HL-60/S4 treated with retinoic acid at 250 ng/mL for 4 days and 3 days (cell line): ENCODE measurements around the gene IL11RA.
"Not testable (repeated sequence)": the region's sequence is repeated elsewhere in the genome, so short reads cannot be mapped to it uniquely, and the experiment has no call there.

ENCODE experiments used
- in situ Hi-C: fragments of 300-500 bp; cut with MboI; formaldehyde crosslinking; loops from 2 replicates; pipeline ENCODE4 v1.7.0; 2022; ENCODE audit warnings: low sequenced_read_pairs

The IL11RA gene

DNA sequence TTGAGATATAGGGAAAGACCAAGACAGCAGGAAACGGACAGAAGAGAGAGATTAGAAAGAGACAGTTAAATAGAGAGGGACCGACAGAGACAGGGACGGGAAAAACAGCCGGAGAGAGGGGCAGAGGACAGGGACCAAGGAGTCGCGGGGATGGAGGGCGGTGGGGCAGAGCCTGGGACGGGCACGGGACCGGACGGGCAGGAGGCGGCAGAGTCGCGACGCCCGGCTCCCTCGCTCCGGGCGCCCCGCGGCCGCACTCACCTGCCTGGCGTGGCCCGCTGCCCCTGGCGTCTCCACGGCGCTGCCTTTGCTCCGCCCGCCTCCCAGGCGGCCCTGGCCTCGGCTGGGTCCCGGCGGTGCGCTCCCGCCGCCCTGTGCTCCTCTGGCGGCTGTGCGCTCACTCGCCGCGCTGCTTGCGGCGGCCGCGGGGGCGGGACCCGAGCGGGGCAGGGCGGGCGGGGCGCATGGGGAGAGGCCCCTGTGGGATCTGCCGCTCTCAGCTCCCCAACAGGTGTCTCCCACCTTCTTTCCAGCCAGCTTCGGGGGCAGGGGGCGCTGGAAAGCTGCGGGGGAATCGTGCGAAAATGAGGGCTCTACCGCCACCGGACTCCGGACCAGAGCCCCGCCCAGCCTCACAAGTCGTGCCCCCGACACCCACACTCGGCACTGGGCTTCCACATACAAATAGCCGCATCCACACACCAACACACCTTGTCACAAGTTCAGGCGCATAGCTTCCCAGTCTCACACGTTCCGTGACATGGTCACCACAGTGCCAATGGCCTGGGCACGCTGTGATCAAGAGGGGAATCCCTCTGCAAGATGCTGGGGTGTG, 23.1 kb upstream of the IL11RA start, which contains the start of gene ARID3C:
ARID3C (minus strand) TSS at position 411 of the 835 bp plus-strand sequence. CDS start 1,052 bp downstream, outside the sequence.
- in situ Hi-C loops, result no loop called here

DNA sequence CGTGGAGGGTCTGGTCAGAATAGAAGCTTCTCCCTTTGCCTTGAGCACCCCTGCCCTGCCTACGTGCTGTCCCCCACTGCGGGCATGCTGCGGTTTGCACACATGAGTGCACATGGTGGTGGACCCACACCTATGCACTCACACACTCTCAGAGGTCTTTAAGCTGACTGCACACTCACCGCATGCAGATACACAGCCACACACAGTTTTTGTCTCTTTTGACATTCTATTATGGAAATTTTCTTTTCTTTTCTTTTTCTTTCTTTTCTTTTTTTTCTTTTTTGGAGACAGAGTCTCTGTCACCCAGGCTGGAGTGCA, 22.5 kb upstream of the IL11RA start:
- in situ Hi-C loops, result no loop called here

DNA sequence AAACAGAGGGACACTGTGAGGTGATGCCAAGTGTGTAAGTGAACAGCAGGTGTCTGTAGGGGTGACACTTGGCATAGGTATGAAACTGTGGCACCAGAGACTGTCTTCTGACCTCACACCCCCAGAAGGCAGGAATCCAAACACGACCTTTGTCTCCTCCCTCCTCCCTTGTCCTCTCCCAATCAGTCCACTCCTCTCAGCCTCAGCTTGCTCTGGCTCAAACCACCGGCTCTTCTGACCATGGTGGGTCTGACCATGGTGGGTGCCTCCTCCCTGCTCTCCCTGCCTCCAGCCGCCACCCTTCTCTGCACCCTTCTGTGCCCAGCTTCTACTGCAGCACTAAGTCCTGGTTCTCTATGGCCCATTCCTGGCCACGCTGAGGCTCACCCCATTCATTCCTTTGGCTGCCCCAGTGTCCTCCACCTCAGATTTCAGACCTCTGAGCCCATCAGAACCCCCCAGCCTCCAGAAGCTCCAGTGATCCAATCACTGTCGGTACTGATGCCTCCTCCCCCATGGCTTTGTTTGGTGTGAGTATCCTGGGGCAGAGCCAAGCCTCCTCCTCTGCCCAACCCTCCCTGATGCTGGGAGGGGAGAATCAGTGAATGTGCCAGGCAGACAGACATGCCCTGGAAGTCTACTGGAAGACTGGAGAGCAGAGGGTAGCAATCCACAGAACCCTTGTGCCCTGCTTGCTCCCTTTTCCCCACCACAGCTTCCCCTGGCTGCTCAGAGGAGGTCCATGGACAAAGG, 21.4 kb upstream of the IL11RA start:
- in situ Hi-C loops, result no loop called here

DNA sequence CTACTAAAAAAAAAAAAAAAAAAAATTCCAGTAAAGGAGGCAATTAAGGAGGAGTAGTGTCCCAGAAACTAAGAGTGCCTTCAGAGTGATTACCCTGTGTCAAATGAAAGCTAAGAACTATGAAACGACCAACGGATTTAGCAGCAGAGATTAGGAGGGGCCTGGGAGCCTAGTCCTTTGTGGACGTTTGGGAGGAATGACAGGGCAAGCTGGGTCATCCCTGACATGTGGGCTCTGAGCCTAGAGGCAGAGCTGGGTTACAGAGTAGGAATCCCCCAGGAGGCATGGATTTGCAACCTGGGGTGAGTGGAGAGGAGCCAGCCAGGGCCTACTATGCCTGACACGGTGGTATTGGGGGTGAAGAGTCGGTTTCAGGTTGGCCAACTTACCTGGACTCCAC, 18.8 kb upstream of the IL11RA start:
- in situ Hi-C loops, result no loop called here

DNA sequence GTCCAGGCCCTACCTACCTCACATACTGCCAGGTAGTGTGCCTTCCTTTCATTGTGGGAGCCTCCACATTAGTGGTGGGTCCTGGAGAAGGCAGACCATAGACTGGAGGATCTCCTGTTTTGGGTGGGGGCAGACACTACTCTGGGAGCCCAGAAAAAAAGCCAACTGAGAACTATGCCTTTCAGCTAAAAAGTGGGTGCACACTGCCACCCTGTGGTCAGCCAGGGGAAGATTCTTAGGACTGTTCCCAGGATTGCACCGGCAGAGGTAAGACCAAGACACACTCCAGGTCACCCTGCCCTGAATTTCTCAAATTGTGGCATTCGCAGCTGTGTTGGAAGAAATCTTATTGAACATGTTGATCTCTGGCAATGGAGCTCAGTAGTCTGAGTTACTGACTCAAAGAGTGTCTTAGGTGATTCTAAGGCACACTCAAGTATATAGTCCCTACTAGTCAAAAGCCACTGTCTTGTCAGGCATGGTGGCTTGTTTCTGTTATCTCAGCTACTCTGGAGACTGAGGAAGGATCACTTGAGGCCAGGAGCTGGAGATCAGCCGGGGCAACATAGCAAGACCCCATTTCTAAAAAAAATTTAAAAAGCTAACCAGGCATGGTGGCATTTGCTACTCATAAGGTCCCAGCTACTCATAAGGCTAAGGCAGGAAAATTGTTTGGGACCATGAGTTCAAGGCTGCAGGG, 18.0 kb upstream of the IL11RA start:
- in situ Hi-C loops, result no loop called here

DNA sequence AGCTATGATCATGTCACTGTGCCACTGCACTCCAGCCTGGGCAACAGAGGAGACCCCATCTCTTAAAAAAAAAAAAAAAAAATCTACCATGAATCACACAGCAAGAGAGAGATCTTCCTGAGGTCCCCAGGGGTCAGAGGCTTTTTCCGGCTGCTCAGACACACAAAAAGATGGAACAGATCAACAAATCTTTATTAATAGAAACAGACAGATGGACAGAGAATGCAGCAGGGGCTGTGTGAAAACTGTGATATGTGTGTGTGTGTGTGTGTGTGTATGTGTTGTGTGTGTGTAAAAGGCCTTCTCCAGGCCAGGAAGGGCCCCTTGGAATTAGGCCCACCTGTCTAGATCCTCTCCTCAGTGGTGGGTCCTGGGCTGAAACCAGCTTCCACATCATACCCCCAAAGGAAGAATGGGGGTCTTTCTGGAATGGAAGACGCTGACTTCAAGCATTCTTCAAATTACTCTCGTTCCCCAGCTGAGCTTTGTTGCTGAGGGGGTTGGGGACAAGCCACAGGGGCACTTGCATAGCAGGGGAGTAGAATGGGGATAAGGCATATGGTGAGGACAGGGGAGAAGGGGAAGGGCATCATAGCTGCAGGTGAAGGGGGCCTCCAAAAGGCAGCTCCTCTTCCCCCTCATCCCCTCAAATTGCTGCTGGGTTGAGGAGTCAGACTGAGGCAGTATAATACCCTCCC, 17.3 kb upstream of the IL11RA start:
- in situ Hi-C loops, result no loop called here

DNA sequence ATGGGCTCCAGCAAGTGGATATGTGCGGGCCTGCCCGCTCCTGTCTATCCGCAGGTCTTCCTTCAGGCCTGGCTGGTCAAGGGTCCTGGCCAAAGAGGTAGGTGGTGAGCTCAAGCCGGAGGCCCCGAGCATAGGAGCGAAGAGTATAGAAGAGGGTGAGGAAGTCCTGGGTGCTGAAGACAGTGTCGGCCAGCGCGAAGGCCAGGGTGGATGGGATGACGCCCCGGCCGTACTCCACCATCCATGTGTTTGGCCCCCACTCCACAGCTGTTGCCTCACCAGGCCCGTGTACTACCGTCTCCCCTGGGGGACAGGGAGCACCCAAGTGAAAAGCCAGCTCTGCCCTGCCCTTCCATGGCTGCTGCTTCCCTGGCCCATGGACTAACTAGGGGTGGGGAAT, 16.4 kb upstream of the IL11RA start:
- in situ Hi-C loops, result no loop called here

DNA sequence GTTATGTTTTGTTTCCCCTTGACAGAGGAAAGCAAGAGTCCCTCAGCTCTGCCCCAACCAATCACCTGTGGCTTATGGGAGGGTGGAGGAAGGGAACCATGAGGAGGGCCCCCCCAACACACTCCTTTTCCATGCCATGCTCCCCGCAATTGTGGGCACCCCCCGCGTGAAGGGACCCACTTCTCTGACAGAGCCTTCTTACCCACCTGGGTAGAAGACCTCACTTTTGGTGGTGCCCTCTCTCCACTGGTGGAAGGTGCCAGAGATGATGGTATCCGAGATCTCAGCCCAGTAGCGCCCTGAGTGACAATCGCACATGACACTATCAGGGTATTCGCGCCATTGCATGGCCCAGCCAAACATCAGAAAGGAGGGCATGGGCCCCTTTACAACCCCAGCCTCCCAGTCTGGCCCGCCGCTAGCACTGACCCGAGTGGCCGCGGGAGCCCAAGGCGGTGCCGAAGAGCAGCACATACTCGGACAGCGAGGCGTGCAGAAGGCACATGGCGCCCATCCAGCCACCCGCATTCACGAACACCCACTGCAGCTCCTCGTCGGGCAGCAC, 15.1 kb upstream of the IL11RA start:
- in situ Hi-C loops, result no loop called here

DNA sequence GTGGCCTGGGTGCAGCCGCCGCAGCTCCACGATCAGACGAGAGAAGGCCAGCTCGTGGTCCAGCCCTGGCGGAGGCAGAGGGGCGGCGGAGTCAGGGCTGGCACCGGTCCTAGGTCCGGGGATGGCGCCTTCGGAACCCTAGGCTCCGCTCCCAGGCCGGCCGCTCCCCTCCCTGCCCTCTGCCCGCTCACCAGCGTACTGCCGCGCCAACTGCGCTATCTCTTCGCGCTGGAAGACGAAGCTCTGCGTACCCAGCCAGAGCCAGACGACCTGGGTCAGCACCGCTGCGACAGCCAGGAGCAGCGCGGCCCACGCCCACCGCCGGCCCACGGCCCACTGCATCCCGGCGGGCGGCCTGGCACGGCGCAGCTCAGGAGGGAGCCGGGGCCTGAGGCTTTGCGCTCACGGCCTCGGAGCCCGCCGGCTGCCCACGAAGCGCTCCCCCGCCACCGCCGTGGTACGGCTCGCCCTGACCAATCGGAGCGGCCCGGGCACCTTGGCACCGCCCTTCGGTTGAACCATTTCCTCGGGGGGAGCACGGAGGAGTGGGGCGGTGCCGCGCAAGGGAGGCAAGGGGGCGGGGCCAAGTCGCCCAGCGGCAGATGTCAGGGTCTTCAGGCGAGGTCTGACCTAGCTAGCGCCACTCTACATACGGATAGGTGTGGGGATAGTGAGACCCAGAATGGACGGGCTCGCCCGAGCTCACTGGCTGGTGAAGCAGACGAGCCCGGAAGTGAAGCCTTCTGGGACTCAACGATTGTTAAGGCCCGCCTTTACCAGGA, 14.4 kb upstream of the IL11RA start, which contains the start of gene SIGMAR1:
SIGMAR1 (minus strand) TSS at position 432 of the 782 bp plus-strand sequence; CDS start at position 342, 90 bp downstream.
- in situ Hi-C loops, result no loop called here

DNA sequence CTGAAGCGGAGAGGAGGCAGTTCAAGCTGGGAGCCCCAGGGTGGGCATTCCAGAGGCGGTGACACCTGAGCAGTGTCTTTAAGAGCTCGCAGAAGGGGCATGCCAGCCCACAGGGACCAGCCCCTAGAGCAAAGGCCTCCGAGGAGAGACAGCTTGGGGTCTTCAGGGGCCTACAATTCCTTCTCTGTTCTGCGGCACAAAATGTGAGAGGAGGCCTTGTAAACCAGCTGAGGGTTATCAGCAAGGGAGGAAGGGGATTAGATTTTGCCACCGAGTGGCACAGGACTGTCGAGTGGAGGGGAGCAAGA, 13.9 kb upstream of the IL11RA start:
- in situ Hi-C loops, result no loop called here

DNA sequence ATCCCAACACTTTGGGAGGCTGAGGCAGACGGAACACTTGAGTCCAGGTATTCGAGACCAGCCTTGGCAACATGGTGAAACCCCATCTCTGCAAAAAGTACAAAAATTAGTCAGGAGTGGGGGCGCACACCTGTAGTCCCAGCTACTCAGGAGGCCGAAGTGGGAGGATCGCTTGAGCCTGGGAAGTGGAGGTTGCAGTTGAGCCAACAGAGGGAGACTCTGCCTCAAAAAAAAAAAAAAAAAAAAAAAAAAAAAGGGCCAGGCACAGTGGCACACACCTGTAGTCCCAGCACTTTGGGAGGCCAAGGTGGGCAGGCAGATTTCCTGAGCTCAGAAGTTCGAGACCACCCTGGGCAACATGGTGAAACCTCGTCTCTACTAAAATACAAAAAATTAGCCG, 12.7 kb upstream of the IL11RA start:
- in situ Hi-C loops, result not testable (repeated sequence)

DNA sequence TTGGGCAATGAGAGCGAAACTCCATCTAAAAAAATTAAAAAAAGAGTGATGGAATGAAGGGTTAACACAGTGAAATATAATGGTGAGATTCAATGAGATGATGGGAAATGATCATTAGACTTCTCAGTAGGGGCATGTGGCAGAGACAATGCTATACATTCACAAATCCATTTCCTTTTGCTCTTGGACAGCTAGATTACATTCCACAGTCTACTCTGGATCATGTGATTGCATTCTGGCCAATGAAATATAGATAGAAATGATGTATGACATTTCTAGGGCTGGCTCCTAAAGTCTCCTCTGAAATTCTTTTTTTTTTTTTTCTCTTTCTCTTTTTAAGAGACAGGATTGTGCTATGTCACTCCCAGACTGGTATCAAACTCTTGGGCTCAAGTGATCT, 9.3 kb upstream of the IL11RA start:
- in situ Hi-C loops, result no loop called here

DNA sequence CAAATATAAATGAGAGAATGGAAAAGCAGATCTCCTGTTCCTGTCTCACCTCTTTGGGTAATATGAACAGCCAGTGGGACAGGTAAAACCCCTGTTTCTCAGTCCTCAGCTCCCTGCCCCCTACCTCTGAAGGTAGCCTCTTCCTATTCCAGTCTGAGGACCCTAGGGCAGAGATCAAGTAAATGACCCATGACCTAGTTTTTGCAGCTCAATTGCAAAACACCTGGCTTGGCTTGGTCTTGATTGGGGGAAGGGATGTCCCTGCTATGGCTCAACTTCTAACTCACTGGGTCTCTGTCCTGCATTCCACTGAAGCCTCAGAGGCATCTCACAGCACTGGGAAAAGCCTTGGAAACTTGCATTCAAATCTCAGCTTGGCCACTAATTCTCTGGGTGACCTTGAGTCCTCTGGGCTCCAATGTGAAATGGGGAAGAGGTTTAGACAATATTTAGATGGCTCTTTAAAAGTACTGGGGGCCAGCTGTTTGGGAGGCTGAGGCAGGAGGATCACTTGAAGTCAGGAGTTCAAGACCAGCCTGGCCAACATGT, 7.1 kb upstream of the IL11RA start:
- in situ Hi-C loops, result no loop called here

DNA sequence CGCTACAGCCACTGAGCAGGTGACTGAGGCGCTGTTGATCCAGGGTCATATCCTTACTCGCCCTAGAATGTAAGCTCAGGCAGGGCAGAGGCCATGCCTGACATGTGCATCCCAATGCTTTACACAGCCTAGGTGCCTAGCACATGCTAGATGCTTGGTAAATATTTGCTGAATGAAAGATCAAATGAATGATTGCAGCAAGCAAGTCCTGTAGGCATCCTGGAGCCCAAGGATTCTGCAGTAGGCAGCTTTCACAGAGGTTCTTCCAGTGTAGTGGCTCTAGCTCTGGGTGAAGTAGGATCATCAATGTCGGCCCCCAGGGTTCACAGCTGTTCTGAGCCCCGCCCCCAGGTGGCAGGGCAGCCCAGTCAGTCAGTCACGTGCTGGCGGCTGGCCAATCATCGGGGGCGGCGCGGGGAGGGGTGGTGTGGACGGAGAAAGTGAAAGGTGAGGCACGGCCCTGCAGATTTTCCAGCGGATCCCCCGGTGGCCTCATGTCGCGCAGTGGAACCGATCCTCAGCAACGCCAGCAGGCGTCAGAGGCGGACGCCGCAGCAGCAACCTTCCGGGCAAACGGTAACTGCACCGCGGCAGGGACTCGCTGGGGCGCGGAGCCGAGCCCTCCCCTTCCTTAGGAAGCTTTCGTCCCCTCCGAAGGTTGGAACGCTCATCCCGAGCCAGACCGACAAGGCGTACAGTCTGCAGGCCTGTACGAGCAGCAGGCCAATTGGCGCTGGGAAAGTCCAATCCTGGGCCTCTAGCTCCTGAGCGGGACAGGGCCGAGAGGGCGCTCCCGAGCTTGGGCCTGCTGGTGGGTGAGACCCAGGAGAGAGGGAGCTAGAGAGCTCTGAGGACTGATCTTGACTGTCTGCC, 5.5 kb upstream of the IL11RA start, which contains the start of gene GALT:
GALT (plus strand) TSS at position 465 of the 873 bp plus-strand sequence; CDS start at position 495, 30 bp downstream.
- in situ Hi-C loops, result no loop called here

DNA sequence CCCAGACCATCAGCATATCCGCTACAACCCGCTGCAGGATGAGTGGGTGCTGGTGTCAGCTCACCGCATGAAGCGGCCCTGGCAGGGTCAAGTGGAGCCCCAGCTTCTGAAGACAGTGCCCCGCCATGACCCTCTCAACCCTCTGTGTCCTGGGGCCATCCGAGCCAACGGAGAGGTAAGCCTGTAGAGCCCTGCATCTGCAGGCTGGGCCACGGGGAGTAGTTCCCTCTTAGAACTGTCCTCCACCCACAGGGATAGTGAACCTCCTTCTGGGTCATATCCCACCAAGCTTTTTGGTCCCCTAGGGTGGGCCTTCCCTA, 4.9 kb upstream of the IL11RA start:
- in situ Hi-C loops, result no loop called here

DNA sequence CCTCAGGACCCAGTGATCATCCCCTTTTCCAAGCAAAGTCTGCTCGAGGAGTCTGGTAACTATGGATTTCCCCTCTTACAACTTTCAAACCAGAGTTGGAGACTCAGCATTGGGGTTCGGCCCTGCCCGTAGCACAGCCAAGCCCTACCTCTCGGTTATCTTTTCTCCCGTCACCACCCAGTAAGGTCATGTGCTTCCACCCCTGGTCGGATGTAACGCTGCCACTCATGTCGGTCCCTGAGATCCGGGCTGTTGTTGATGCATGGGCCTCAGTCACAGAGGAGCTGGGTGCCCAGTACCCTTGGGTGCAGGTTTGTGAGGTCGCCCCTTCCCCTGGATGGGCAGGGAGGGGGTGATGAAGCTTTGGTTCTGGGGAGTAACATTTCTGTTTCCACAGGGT, 4.3 kb upstream of the IL11RA start:
- in situ Hi-C loops, result no loop called here

DNA sequence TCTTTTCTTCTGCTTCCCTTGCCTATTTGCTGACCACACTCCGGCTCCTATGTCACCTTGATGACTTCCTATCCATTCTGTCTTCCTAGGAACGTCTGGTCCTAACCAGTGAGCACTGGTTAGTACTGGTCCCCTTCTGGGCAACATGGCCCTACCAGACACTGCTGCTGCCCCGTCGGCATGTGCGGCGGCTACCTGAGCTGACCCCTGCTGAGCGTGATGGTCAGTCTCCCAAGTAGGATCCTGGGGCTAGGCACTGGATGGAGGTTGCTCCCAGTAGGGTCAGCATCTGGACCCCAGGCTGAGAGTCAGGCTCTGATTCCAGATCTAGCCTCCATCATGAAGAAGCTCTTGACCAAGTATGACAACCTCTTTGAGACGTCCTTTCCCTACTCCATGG, 3.3 kb upstream of the IL11RA start:
- in situ Hi-C loops, result no loop called here

DNA sequence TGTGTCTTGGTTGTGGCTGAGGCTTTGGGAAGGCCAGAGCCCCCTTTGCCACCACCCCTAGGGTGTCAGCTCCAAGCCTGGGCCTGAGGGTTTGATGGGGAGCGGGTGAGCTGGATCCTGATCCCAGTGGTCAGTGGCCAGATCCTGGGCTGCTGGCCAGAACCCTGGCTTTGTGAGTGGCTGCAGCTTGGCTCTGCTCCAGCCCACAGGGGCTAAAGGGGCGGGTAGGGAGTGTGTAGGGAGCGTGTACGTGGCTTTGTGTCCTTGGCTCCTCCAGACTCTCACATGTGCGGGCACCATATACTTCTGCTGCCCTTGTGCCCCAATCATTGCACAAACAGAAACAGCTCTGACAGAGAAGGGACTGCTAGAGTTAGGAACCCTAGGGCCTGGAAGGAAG, 1.2 kb upstream of the IL11RA start:
- in situ Hi-C loops, result no loop called here

DNA sequence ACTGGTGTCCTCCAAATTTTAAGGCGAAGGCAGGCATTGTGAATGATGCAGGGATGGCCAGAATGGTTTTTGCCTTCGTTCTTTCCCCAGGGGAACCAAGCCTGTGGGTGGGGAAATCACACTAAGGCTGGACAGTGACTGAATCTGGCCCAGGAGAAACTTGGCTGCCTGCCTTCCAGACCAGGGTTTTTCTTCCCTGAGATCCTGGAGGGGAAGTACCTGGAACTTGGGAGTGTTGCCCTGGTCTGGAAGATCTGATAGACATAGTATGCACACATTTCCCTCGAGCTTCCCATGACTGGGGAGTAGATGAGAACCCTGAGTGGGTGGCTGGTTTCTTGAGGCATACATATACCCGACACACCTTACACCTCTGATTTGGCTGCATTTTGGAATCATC, 664 bp upstream of the IL11RA start:
- in situ Hi-C loops, result no loop called here
